ENCODE data around the gene VPS37D.
"Not testable (repeated sequence)": the region's sequence is repeated elsewhere in the genome, so short reads cannot be mapped to it uniquely, and the experiment has no call there.

- not testable (repeated sequence) for TF ChIP-seq EZH2 (IDR thresholded peaks at IDR 0.05; ENCODE audit: borderline replicate concordance, insufficient read depth, low read depth, low read length, poor library complexity, severe bottlenecking); CTCF (IDR thresholded peaks at IDR 0.05)
These were observed 12.3 kb upstream of the VPS37D start for GRCh38 chr7:73655309-73655708.
